ENCODE measurements around the gene TEX12. TPM values are rescaled to one million over a fixed set of nuclear protein-coding genes. Genes with fewer than 3 reads are reported as not detected.

Gene TEX12
- total RNA-seq, 4 donors from 2014 or later = 1.1 to 1.2 TPM; not detected in 2

GRCh38 chr11:112172362-112172994 lies 5.3 kb downstream of the TEX12 start:
- TF ChIP-seq EP300 (IDR thresholded peaks at IDR 0.05) = no peak
- TF ChIP-seq, protein P1, sequence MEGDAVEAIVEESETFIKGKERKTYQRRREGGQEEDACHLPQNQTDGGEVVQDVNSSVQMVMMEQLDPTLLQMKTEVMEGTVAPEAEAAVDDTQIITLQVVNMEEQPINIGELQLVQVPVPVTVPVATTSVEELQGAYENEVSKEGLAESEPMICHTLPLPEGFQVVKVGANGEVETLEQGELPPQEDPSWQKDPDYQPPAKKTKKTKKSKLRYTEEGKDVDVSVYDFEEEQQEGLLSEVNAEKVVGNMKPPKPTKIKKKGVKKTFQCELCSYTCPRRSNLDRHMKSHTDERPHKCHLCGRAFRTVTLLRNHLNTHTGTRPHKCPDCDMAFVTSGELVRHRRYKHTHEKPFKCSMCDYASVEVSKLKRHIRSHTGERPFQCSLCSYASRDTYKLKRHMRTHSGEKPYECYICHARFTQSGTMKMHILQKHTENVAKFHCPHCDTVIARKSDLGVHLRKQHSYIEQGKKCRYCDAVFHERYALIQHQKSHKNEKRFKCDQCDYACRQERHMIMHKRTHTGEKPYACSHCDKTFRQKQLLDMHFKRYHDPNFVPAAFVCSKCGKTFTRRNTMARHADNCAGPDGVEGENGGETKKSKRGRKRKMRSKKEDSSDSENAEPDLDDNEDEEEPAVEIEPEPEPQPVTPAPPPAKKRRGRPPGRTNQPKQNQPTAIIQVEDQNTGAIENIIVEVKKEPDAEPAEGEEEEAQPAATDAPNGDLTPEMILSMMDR (IDR thresholded peaks at IDR 0.05) = no peak
- DNase-seq (ENCODE audit: low spot score in 2 of 2) = no peak
- H3K9me3 ChIP-seq = no peaks in the 10 kb centered on the region
- H3K27ac ChIP-seq = no peak overlapping the region
- H3K27me3 ChIP-seq = no peaks in the 10 kb centered on the region
- no peaks in the 10 kb centered on the region for H3K36me3 ChIP-seq
- H3K4me1 ChIP-seq = peaks cover 7% of the 10 kb centered on the region
- no peak overlapping the region for H3K4me3 ChIP-seq
- WGBS = 53% methylated on average over 2 of the region's 2 CpGs

- Histone ChIP-seq H3K4me3 (no peak overlapping the region), H3K9me3 (no peaks in the 10 kb centered on the region), H3K36me3 (no peaks in the 10 kb centered on the region), H3K27ac (no peak overlapping the region), H3K27me3 (no peaks in the 10 kb centered on the region), H3K4me1 (peaks cover 7% of the 10 kb centered on the region)
- WGBS = 56% methylated on average over 3 of the region's 3 CpGs
- no peak for DNase-seq (ENCODE audit: low spot score in 2 of 2)
- TF ChIP-seq POLR2A (IDR thresholded peaks at IDR 0.05) (no peak), EP300 (IDR thresholded peaks at IDR 0.05) (no peak), POLR2AphosphoS5 (IDR thresholded peaks at IDR 0.05) (no peak)
- TF ChIP-seq, protein P1 (IDR thresholded peaks at IDR 0.05) = no peak
Measured at GRCh38 chr11:112173152-112173551, 6.0 kb downstream of the TEX12 start.

DNA sequence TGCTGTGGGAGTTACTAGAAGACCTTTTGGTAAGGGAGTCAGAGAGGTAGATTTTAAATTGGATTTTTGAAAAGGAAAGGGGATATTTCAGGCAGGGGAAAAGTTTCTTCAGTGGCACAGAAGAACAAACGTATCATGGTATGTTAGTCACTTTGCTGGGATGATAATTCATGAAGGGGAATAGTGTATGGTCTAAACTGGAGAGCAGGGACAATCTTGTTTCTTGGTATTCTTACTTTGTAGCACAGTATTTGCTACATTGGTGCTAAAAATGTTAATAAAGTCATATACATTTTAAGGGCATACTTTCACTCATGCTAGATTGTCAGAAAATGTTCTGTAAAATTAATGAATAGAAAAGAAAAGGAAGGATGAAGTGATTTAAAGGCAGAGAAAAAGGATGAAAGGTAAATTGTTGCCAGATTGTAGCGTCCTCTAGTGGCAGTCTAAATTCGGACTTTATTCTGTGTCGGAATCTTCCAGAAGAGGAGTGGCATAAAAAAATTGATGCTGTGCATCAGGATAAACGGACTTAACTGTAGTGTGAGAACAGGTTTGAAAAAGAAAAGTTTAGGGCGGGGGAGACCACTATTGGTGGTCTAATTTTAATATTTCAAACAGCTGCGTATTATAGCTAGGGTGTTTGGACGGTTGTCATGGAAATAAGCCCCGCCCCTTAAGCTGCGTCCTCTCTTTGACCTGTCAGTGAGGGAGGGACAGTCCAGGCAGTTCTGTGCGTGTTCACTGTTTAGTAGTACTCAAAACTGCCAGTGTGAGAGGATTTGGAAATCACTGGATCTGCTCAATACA lies 7.8 kb downstream of the TEX12 start, which contains the start of gene BCO2:
Gene BCO2 (plus strand): TSS at position 724 of the 810 bp plus-strand sequence. CDS start 90 bp downstream, outside the sequence.
- H3K36me3 ChIP-seq = no peaks in the 10 kb centered on the region
- H3K4me3 ChIP-seq = peak within 1 kb of the TSS; percentile 22
- peak; percentile 88 to 91 for DNase-seq (ENCODE audit: low spot score in 2 of 2)
- no peak within 1 kb of the TSS for H3K27ac ChIP-seq
- WGBS = 7% methylated on average over 11 of the region's 11 CpGs
- peaks cover 7% of the 10 kb centered on the region for H3K4me1 ChIP-seq
- no peak for TF ChIP-seq EP300 (IDR thresholded peaks at IDR 0.05)
- TF ChIP-seq, protein P1 (IDR thresholded peaks at IDR 0.05) = peak; percentile 66 to 75
- TF ChIP-seq POLR2AphosphoS5 (IDR thresholded peaks at IDR 0.05) = no peak
- TF ChIP-seq POLR2A (IDR thresholded peaks at IDR 0.05) = no peak
- H3K9me3 ChIP-seq = no peaks in the 10 kb centered on the region
- H3K27me3 ChIP-seq = no peaks in the 10 kb centered on the region

DNA sequence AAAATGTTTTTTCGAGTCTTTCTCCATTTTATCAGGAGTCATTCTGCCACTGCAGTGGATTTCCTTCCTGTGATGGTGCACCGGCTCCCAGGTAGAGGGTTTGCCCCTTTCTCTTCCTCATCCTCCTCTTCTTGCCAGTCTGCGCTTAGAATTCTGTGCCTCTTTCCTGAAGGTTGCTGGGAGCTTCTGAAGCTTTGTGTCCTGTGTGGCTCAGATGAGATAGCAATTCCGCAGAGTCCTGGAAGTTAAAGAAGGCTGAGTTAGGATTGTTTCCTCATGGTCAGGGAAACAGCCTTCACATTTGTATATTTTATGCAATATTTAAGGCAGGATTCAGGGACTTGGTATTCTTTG lies 8.4 kb downstream of the TEX12 start:
- DNase-seq (ENCODE audit: low spot score in 2 of 2) = no peak
- WGBS = 28% methylated on average over 4 of the region's 4 CpGs
- TF ChIP-seq POLR2AphosphoS5 (IDR thresholded peaks at IDR 0.05) (no peak), EP300 (IDR thresholded peaks at IDR 0.05) (no peak), POLR2A (IDR thresholded peaks at IDR 0.05) (no peak)
- TF ChIP-seq, protein P1 (IDR thresholded peaks at IDR 0.05) = no peak
- H3K27me3 ChIP-seq = no peaks in the 10 kb centered on the region
- H3K4me1 ChIP-seq = peaks cover 7% of the 10 kb centered on the region
- H3K4me3 ChIP-seq = peak overlapping the region; percentile 22
- H3K9me3 ChIP-seq = no peaks in the 10 kb centered on the region
- no peaks in the 10 kb centered on the region for H3K36me3 ChIP-seq
- H3K27ac ChIP-seq = no peak overlapping the region

DNA sequence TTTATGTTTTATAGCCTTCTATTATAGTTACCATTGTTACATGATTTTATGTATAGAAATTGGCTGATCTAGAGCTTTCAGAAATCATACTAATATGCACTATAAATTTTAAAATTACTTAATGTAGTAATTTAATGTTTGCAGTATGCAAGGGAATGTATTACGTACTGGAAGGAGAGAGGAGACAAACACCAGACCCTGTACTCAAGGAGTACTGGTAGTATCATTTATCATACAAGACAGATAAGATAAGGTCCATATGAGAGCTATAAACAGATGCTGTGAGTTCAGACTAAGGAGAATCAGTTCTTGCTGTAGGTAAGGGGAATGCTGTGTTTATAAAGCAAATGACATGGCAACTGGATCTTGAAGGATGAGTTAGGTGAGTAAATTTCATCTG lies 8.9 kb downstream of the TEX12 start:
- no peak overlapping the region for H3K27ac ChIP-seq
- DNase-seq (ENCODE audit: low spot score in 2 of 2) = no peak

More for the DNA sequence above, 8.9 kb downstream of the TEX12 start:
- Histone ChIP-seq H3K9me3 (no peaks in the 10 kb centered on the region), H3K27me3 (no peaks in the 10 kb centered on the region), H3K4me1 (peaks cover 7% of the 10 kb centered on the region), H3K36me3 (no peaks in the 10 kb centered on the region), H3K4me3 (no peak overlapping the region)
- no peak for TF ChIP-seq POLR2AphosphoS5 (IDR thresholded peaks at IDR 0.05)
- TF ChIP-seq, protein P1 (IDR thresholded peaks at IDR 0.05) = no peak
- TF ChIP-seq EP300 (IDR thresholded peaks at IDR 0.05) = no peak
- TF ChIP-seq POLR2A (IDR thresholded peaks at IDR 0.05) = no peak
- 94% methylated on average over 1 of the region's 1 CpG for WGBS
